ENCODE results near the gene ACAD10. TPM values are rescaled to one million over a fixed set of nuclear protein-coding genes. Genes with fewer than 3 reads are reported as not detected.
"Not testable (repeated sequence)": the region's sequence is repeated elsewhere in the genome, so short reads cannot be mapped to it uniquely, and the experiment has no call there.

Gene ACAD10
- total RNA-seq, 2 donors from 2014 or later: 13.0 to 18.2 TPM

DNA sequence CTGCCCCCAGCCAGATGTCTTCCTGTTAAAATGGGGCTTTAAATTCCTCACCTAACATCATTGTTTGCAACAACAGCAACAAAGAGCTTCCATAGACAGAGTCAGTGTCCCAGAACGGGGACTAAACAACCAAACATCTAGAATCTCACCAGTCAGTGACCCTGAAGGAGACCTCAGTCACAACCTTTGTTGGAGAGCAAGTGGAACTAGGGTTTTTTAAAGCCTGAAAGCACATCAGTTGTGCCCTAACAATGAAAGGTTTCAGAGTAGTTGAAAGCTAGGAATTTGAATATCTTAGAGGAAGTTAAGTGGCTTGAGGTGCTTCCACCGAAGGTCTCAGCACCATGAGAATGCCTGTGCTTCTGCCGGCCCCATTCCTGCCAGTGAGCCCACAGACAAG lies 75.9 kb downstream of the ACAD10 start:
- Histone ChIP-seq H3K4me3 (no peak overlapping the region), H3K9me3 (no peaks in the 10 kb centered on the region), H3K27ac (no peak overlapping the region), H3K4me1 (peaks cover 0 to 31% of the 10 kb centered on the region in 2 donors), H3K27me3 (no peaks in the 10 kb centered on the region), H3K36me3 (no peaks in the 10 kb centered on the region)
- TF ChIP-seq, protein P1, sequence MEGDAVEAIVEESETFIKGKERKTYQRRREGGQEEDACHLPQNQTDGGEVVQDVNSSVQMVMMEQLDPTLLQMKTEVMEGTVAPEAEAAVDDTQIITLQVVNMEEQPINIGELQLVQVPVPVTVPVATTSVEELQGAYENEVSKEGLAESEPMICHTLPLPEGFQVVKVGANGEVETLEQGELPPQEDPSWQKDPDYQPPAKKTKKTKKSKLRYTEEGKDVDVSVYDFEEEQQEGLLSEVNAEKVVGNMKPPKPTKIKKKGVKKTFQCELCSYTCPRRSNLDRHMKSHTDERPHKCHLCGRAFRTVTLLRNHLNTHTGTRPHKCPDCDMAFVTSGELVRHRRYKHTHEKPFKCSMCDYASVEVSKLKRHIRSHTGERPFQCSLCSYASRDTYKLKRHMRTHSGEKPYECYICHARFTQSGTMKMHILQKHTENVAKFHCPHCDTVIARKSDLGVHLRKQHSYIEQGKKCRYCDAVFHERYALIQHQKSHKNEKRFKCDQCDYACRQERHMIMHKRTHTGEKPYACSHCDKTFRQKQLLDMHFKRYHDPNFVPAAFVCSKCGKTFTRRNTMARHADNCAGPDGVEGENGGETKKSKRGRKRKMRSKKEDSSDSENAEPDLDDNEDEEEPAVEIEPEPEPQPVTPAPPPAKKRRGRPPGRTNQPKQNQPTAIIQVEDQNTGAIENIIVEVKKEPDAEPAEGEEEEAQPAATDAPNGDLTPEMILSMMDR (IDR thresholded peaks at IDR 0.05): no peak
- DNase-seq (ENCODE audit: low spot score): no peak

DNA sequence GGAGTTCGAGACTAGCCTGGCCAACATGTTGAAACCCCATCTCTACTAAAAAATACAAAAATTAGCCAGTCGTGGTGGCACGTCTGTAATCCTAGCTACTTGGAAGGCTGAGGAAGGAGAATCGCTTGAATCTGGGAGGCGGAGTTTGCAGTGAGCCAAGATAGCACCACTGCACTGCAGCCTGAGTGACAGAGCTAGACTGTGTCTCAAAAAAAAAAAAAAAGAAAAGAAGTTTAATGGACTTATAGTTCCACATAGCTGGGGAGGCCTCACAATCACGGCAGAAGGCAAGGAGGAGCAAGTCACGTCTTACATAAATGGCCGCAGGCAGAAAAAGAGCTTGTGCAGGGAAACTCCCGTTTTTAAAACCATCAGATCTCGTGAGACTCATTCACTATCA lies 77.7 kb downstream of the ACAD10 start:
- not testable (repeated sequence) for DNase-seq (ENCODE audit: low spot score); H3K4me3 ChIP-seq; H3K27me3 ChIP-seq; H3K9me3 ChIP-seq; H3K27ac ChIP-seq; H3K36me3 ChIP-seq
- H3K4me1 ChIP-seq: peaks cover 0 to 23% of the 10 kb centered on the region in 2 donors

DNA sequence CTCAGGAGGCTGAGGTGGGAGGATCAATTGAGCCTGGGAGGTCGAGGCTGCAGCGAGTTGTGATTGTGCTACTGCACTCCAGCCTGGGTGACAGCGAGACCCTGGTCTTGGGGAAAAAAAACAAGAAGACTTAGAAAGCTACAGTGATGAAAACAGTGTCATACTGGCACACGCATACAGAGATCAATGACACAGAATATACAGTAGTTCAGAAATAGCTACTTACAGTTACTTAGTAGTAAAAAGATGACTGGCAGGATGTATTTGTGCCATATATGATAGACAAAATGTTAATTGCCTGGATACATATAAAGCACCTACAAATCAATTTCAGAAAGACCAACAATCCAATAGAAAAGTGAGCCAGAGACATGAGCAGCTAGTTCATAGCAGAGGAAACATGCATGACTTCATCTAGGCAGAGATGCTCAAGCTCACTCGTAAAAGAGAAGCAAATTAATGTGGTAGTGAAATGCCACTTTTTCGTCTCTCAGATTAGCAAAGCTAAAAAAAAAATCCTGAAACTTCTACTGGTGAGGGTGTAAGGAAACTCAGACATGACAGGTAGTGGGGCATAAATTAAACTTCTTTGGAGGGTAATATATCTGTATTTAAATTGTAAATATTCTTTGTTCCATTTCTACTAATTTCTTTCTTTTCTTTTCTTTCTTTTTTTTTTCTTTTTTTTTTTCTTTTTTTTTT lies 78.4 kb downstream of the ACAD10 start:
- no peak overlapping the region for H3K4me3 ChIP-seq
- no peaks in the 10 kb centered on the region for H3K9me3 ChIP-seq
- no peak overlapping the region for H3K27ac ChIP-seq
- H3K27me3 ChIP-seq: no peaks in the 10 kb centered on the region
- H3K36me3 ChIP-seq: no peaks in the 10 kb centered on the region
- TF ChIP-seq, protein P1 (IDR thresholded peaks at IDR 0.05): no peak
- no peak for DNase-seq (ENCODE audit: low spot score)
- H3K4me1 ChIP-seq: peaks cover 0 to 23% of the 10 kb centered on the region in 2 donors

DNA sequence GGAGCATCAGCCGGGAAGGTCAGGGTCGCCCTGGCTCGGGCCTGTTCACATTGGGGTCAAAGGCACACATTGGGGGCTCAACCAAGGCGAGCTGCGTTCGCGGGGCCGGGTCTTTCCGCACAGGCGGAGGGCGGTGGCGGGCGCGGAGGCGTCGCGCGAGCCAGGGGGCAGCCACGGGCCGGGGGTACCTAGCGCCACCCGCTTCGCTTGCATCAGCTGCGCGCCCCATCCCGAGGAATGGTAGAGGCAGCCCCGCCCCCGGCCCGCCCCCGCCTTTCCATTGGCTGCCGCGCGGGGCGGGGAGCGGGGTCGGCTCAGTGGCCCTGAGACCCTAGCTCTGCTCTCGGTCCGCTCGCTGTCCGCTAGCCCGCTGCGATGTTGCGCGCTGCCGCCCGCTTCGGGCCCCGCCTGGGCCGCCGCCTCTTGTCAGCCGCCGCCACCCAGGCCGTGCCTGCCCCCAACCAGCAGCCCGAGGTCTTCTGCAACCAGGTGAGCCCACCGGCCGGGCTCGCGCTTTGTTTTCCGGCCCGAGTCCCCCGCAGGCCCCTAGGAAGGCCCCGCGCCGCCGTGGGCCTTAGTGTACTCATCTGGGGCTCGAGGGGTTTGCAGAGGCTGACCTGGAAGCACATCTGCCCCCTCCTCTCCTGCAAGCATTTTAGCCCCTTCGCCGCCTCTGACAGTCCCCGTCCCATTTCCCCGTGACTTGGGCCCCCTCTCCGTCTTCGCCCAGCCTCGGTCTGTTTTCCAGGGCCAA lies 80.9 kb downstream of the ACAD10 start, which contains the start of gene ALDH2:
TSS of gene ALDH2 (plus strand) at position 326 of the 754 bp plus-strand sequence. CDS start at position 376, 50 bp downstream.
- Histone ChIP-seq H3K27ac (peak within 1 kb of the TSS; percentile 83 to 91), H3K4me1 (peaks cover 0 to 29% of the 10 kb centered on the region in 2 donors), H3K4me3 (peak within 1 kb of the TSS; percentile 75 to 90), H3K27me3 (no peaks in the 10 kb centered on the region), H3K9me3 (no peaks in the 10 kb centered on the region), H3K36me3 (no peaks in the 10 kb centered on the region)
- peak; percentile 78 for DNase-seq (ENCODE audit: low spot score)
- TF ChIP-seq, protein P1 (IDR thresholded peaks at IDR 0.05): peak in 1 of 2 donors; percentile 44

DNA sequence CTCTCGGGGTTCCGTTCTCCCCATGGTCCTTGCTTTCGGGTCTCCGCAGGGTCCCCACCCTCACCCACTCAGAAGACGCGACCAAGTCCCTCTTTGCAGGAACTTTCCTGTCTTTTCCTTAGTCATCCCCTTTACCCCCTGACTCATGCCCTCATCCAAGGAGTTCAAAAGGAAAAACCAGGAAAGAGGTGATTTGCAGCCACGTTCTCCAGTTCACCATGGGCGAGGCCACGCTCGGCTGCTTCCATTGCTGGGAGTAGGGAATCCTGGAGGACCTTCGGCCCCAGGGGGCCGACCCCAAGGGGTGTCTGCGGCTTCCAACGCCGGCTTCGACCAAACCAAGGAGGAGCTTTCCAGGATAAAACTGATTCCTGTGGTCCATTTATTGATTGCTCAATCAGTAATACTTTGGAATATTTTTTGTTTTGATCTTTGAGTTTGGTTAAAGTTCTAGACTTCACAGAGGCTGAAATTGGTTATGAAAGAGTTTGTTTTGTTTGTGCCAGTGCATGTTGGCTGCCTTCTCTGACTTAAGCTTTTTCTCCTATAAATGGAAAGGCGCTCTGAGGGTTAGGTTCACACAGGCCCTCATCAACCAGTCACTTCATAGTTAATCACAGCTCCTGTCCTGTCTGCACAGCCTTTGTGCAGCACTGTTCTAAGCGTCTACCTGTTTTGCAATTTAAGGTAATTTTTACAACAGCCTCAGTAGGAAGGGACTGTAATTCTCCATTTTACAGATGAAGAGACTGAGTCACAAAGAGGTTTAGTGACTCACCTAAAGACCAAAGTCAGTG lies 81.7 kb downstream of the ACAD10 start:
- Histone ChIP-seq H3K4me1 (peaks cover 0 to 29% of the 10 kb centered on the region in 2 donors), H3K27ac (peak overlapping the region; percentile 83 to 91), H3K9me3 (no peaks in the 10 kb centered on the region), H3K4me3 (peak overlapping the region; percentile 75 to 90), H3K36me3 (no peaks in the 10 kb centered on the region), H3K27me3 (no peaks in the 10 kb centered on the region)
- DNase-seq (ENCODE audit: low spot score): no peak
- TF ChIP-seq, protein P1 (IDR thresholded peaks at IDR 0.05): no peak
